A172 (cell line): ENCODE measurements around the gene SNX17. TPM values are rescaled to one million over a fixed set of nuclear protein-coding genes. Genes with fewer than 3 reads are reported as not detected.

Experiments
- DNase-seq: peaks from one replicate; pipeline ENCODE4 v3.0.0-alpha.2; 2015; ENCODE audit warnings: low spot score
- total RNA-seq: library from RNA; depleted of rRNA; stranded (reverse); fragments of >200 nt; shearing (Covaris generic); gene quantifications from 2 replicates; pipeline ENCODE4 v1.2.3, GENCODE V29; 2014

Gene SNX17
- total RNA-seq, 1 experiment from 2014 or later = 202 TPM

DNA sequence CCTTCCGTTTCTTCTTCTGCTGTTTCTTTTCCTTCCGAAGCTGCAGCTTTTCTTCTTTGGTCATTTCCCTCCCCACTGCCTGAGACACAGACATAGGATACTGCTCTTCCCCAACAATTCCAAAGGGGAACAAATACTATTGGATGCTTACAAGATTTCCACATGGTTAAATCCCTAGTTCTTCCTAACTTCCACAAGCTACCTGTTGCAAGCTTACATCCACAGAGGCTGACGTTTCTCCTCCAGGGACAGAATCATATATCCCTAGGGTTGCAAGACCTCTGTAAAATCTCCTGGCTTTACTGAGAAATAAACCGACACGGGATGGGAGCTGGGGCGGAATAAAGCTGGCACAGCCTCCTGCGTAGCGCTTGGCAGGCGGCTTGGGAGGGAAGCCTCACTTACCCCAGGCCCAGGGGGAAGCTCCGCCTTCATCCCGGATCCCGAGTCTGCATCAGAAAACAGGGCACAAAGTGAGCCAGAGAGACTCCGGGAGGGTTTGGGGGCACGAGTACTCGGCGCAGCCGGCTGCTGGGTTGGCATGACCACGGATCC is 868 bp upstream of the SNX17 start:
- DNase-seq = peak; percentile 43

DNA sequence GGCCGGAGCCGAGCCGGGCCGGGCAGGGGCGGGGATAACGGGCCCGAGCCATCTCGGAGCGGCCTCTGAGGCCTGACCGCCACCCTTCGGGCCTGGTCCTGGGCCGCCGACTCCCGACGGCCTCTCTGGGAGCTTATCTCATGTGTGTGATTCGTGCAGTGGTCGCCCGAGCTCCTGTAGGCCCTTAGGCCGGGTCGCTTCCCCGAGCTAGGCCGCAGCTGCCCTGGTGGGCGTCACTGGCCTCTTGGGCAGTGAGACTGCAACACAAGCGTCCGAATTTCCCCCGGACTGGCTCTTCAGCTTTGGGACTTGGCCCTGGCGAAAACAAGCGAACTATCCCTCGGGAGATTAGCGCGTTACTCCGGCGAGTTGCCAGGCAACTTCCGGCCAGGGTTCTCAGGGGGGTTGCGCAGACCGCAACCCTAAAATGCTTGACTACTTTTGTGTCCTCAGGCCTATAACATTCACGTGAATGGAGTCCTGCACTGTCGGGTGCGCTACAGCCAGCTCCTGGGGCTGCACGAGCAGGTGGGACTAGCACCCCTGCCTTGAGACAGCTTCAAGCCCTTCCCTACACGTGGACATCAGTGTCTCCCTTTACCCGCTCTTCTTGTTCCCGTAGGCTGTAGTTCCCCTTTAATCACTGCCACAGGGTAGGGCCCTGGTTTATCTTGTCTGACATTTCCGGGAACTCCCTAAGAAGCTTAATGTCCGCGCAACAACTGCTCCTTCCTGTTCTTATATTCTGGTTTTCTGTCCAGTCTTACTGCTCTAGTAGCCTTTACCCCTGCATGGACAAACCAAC is 602 bp downstream of the SNX17 start:
- peak; percentile 55 for DNase-seq

GRCh38 chr2:27372937-27373336 is 2.5 kb downstream of the SNX17 start:
- DNase-seq = no peak

DNA sequence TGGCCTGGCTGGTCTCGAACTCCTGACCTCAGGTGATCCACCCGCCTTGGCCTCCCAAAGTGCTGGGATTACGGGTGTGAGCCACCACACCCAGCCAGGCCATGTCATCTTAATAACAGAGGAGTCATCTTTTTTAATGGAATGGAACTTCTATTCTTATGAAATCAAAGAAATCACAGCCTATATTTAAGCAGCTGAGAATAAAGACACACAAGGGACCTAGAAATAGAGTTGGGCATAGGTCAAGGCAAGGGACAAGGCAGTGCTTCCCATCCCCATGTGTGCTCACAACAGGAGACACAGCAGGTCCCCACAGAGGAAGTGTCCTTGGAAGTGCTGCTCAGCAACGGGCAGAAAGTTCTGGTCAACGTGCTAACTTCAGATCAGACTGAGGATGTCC is 3.2 kb downstream of the SNX17 start:
- no peak for DNase-seq

DNA sequence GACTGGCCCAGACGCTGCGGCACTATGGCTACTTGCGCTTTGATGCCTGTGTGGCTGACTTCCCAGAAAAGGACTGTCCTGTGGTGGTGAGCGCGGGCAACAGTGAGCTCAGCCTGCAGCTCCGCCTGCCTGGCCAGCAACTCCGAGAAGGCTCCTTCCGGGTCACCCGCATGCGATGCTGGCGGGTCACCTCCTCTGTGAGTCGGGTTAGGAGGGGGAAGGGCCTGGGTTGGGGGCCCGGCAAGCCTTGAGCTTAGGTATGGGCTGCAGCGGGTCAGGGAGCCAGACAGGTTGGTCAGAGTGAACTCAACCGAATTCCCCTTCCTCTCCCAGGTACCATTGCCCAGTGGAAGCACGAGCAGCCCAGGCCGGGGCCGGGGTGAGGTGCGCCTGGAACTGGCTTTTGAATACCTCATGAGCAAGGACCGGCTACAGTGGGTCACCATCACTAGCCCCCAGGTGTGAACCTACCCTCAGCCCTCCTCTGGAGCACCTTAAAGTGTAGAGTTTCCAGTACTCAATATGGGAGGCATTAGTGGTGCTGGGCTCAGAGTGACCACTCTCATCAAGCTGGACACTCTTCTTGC is 5.2 kb downstream of the SNX17 start:
- DNase-seq = no peak

DNA sequence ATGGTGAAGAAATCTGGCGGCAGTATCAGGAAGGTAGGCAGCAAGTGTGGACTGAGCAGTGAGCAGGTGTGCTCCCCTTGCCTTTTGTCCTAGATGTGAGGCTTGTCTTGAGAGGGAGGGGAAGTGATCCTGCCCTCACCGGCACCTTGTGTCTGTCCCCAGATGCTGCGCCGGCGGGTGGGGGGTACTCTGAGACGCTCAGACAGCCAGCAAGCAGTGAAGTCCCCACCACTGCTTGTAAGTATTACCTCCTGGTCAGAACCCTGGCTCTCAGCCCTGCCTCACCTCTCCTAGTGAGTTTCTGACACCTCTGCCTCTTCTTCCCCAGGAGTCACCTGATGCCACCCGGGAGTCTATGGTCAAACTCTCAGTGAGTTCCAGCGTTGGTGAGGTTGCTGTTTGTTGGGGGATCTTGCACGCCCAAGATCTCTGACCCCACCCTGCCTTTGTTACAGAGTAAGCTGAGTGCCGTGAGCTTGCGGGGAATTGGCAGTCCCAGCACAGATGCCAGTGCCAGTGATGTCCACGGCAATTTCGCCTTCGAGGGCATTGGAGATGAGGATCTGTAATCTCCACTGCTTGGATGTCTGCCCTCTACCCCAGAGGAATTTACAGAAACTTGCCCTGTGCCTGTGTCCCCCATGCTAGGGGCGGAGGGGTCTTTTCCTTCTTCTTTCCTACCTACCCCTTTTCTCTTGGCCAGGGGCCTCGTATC is 5.9 kb downstream of the SNX17 start:
- no peak for DNase-seq

DNA sequence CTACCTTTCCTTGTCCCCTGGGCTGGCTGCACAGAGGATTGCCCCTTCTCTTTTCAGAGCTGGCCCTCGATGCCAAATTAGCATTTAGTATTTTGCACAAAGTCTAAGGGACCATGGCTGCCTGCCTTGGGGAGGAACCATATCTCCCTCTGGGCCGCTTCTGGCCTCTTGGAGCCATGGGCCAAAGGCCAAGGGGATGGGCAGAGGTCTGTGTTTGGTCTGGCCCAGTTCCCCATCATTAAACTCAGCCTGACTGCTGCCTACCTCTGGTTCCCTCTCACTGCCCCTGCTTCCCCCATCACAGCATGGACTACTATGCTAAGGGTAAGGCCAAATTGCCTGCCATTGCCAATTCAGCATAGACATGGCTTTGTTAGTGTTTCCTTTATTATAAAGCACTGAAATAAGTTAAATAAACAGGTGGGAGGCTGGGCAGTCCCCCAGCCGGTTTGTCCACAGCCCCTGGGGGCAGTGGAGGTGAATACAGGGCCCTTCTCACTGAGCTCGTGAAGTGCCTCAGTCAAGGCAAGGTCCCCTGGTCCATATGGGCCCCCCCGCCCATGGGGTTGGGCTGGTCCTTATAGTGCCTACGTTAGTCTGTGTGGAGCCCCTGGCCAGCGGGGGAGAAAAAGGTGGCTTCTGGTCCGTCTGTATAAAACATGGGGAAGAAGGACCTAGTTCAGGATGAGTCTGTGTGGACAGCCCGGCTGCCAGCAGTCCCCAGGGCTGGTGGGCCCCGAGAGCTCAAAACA is 6.6 kb downstream of the SNX17 start:
- no peak for DNase-seq

- no peak for DNase-seq
Measured at GRCh38 chr2:27377618-27378095, 7.2 kb downstream of the SNX17 start.

DNA sequence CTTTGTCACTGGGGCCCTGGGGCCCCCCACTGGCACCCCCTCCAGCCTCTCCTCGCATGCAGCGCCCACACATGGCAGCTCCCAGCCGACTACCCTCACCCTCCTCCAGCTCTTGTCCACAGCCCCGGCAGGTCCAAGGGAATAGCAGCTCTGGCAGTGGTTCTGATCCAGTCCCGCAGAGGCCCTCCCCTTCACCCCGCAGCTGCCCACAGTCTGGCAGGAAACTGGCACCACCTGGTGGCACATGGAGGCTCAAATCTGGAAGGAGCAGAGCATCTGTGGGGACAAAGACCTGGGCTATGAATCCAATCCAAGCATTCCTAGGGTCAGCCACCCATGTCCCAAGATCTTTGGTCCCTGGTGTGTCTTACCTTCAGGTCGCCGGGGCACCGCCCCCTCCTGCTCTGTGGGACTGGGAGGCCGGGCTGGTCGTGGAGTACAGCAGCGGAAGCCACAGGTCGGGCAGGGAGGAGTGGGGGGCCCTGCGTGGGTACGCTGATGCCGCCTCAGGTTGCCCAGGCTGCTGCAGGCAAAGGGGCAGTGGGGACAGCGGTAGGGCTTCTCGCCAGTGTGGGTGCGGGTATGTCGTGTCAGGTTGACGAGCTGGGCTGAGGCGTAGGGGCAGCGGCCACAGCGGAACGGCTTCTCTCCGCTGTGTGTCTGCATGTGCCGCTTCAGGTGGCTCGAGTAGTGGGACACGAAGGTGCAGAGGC is 7.8 kb downstream of the SNX17 start:
- DNase-seq = no peak

- DNase-seq = no peak
Measured at GRCh38 chr2:27378809-27379290, 8.4 kb downstream of the SNX17 start.

DNA sequence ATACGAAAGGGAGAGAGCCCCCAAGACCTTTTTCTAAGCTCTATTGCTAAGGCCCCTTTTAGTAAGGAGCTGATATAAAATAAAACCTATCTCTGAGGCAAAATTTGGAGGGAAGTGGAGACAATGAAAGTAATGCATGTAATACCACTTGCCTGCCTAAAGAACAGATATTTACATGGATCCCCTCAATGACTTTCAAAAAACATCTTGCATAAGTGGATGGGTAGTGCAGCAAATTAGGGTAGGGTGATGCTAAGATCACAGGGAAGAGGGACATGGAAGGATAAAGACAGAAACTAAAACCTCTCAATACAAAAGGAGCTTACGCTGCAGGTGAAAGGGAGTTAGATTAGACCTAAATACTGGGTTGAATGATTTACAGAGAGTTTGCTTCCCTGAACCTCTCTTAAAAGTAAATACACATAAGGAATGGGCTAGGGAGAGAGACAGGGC is 9.0 kb downstream of the SNX17 start:
- no peak for DNase-seq

- DNase-seq = no peak
Measured at GRCh38 chr2:27379836-27380625, 9.6 kb downstream of the SNX17 start.

DNA sequence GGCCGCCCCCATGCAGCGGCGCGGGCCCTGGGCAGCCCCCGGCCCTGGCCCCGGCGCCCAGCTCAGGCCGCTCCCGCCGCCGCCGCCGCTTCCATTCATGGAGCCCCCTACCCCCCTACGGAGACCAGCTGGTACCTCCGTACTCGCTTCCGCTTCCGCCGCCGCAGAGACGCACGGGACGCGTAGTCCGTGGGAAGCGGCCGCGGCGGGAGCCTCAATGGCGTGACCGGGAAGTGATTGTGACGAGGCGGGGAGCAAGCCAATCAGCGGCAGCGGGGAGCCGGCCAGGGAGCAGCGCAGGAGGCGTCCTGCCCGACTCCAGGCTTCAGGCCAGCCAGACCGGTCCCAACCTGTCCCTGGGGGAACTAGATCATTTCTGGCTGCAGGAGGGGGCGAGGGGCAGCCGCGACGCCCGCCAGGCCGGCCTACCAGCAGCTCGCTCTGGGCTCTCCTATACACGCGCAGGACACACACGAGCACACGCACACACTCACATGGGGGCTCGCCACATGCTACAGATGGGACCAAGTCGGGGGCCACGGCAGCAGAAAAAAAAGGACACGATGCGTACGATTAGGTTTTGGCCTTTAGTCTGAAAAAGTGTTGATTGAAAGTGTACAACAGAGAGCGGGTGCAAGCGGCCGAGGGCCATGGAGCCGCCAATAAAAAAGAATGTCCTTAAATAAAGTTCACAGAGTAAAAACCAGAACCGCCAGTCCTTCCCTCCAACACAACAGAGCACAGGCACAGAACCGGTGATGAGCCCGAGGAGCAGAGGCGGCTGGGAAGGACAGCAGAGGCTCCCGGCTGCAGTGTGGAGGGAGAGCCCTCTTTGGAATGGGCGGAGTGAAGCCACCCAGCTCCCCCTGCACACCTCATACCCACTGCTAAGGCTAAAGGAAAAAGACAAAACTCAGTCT is 10.5 kb downstream of the SNX17 start, which contains the start of gene ZNF513:
TSS of gene ZNF513 (minus strand) at position 109 of the 920 bp plus-strand sequence. CDS start 208 bp downstream, outside the sequence.
- no peak for DNase-seq

GRCh38 chr2:27381577-27382181 is 11.3 kb downstream of the SNX17 start:
- no peak for DNase-seq

DNA sequence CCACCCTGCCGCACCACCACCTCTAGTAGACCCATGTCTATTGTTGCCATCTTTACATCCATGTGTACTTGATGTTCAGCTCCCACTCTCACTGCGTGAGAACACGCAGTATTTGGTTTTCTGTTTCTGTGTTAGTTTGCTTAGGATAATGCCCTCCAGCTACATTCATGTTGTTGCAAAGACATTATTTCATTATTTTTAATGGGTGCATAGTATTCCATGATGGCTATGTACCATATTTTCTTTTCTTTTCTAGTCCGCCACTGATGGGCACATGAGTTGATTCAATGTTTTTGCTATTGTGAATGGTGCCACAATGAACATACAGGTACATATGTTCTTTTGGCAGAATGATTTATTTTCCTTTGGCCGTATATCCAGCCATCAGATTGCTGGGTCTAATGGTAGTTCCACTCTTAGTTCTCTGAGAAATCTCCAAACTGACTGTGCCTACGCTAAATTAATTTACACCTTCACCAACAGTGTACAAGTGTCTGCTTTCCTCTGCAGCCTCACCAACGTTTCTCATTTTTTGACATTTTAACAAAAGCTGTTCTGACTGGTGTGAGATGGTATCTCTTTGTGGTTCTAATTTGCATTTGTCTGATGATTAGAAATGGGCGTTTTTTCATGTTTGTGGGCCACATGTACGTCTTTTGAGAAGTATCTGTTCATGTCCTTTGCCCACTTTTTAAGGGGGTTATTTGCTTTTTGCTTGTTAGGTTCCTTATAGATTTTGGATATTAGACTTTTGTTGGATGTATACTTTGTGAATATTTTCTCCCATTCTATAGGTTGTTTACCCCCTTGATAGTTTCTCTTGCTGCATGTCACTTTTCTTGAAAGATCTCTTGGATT is 20.6 kb downstream of the SNX17 start:
- no peak for DNase-seq

GRCh38 chr2:27393225-27393624 is 22.8 kb downstream of the SNX17 start:
- no peak for DNase-seq

DNA sequence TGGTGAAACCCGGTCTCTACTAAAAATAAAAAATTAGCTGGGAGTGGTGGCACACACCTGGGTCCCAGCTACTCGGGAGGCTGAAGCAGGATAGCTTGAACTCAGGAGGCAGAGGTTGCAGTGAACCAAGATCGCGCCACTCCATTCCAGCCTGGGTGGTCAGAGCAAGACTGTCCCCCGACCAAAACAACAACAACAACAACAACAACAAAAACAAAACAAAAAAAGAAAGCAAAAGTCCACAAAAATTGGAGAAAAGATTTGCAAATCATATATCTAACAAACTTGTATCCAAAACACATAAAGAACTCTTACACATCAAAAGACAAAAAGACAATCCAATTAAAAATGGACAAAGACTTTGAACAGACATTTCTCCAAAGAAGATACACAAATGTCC is 28.5 kb downstream of the SNX17 start:
- DNase-seq = no peak
